NCI-H128 (cell line): ENCODE measurements around the gene DHRSX.
"Not testable (repeated sequence)": the region's sequence is repeated elsewhere in the genome, so short reads cannot be mapped to it uniquely, and the experiment has no call there.

Experiments
- DNase-seq: peaks from one replicate; lab custom pipeline; 2025; ENCODE audit not compliant: unreplicated experiment; lab: John Stamatoyannopoulos, UW

DHRSX gene

DNA sequence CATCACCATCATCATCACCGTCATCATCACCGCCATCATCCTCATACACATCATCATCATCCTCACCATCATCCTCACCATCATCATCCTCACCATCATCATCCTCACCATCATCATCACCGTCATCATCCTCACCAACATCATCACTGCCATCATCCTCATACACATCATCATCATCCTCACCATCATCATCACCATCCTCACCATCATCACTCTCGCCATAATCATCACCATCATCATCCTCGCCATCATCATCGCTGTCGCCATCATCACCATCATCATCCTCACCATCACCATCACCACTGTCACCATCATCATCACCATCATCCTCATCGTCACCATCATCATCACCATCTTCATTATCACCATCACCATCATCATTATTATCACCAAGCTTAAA lies 19.8 kb upstream of the DHRSX start:
- no peak for DNase-seq

DNA sequence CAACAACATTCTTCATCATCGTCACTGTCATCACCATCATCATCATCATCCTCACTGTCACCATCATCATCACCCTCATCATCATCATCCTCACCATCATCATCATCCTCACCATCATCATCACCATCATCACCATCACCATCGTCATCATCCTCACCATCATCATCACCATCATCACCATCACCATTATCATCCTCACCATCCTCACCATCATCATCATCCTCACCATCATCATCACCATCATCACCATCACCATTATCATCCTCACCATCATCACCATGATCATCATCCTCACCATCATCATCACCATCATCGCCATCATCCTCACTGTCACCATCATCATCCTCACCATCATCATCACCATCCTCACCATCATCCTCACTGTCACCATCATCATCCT lies 18.9 kb upstream of the DHRSX start:
- DNase-seq: not testable (repeated sequence)

DNA sequence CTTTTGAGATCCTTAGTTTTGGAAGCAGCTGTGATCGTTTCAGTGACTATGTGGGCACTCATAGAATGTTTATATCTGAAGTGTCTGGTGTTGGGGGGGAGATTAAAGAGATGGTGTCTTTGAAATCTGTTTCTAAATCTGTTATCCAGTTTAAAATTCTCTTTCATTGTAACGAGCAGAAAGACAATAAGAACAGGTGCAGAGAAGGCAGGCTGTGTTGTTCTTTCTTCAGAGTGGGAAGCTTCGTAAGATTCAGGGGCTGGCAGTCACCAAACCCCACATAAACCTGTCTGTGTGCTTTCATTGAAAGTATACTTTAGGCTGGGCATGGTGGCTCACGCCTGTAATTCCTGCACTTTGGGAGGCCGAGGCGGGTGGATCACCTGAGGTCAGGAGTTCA lies 16.3 kb upstream of the DHRSX start:
- DNase-seq: no peak

DNA sequence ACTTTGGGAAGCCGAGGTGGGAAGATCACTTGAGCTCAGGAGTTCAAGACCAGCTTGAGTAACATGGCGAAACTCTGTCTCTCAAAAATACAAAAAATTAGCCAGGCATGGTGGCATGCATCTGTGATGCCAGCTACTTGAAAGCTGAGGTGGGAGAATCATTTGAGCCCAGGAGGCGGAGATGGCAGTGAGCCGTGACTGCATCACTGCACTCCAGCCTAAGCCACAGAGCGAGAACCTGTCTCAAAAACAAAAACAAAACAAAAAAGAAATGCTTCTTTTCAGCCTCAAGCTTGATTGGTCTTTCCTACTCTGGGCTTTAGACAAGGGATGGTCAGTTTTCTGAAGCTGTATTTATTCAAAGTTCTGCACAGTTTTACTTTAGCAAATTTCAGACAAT lies 15.8 kb upstream of the DHRSX start:
- no peak for DNase-seq

DNA sequence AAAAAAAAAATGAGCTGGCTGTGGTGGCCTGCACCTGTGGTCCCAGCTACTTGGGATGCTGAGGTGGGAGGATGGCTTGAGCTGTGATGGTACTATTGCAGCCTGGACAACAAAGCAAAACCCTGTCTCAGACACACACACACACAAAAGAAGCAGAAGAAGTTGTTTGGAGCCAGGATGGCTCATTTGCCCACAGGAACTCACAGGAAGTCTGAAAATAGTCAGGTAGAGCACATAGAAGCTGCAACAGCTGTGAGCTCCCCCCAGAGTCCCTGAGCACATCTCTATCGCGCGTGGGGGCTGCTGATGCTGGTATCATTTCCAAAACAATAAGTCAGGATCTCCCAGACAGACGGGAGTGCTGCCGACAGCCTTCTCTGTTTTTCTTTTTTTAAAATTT lies 13.4 kb upstream of the DHRSX start:
- DNase-seq: no peak

- DNase-seq: no peak
These were observed 12.4 kb upstream of the DHRSX start for GRCh38 chrX:2513121-2513664.

GRCh38 chrX:2512501-2512900 lies 11.7 kb upstream of the DHRSX start:
- DNase-seq: no peak

- no peak for DNase-seq
These were observed 10.6 kb upstream of the DHRSX start for GRCh38 chrX:2511326-2511725.

- DNase-seq: no peak
These were observed 8.0 kb upstream of the DHRSX start for GRCh38 chrX:2508648-2509335.

- DNase-seq: no peak
These were observed 7.3 kb upstream of the DHRSX start for GRCh38 chrX:2507904-2508627.

GRCh38 chrX:2507196-2507595 lies 6.4 kb upstream of the DHRSX start:
- no peak for DNase-seq

- not testable (repeated sequence) for DNase-seq
These were observed 4.6 kb upstream of the DHRSX start for GRCh38 chrX:2505341-2505740.

DNA sequence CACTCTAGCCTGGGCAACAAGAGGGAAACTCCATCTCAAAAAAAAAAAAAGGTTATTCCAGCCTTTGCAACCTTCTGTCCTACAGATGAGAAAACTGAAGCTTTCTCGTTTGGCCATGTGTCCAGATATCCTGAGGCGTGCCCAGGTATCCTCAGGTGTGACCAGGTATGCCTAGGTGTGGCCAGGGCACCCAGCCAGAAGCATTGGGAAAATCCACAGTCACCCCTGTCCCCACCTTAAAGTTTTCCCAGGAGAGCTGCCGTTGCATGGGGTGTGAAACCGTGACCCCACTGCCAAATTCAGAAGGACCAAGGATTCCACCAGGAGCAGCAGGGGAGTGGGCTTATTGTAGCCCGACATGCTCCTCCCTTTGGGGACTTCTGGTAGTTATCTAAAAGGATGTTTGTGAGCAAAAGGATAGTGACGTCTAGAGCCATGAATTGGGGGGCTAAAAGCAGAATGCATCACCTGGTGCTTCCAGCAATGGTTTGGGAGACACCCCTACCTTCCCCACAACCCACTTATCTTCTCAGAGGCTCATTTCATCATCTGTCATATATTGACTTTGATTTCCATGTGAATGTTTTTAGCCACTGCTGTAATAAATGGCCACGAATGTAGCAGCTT lies 4.0 kb upstream of the DHRSX start:
- DNase-seq: no peak

DNA sequence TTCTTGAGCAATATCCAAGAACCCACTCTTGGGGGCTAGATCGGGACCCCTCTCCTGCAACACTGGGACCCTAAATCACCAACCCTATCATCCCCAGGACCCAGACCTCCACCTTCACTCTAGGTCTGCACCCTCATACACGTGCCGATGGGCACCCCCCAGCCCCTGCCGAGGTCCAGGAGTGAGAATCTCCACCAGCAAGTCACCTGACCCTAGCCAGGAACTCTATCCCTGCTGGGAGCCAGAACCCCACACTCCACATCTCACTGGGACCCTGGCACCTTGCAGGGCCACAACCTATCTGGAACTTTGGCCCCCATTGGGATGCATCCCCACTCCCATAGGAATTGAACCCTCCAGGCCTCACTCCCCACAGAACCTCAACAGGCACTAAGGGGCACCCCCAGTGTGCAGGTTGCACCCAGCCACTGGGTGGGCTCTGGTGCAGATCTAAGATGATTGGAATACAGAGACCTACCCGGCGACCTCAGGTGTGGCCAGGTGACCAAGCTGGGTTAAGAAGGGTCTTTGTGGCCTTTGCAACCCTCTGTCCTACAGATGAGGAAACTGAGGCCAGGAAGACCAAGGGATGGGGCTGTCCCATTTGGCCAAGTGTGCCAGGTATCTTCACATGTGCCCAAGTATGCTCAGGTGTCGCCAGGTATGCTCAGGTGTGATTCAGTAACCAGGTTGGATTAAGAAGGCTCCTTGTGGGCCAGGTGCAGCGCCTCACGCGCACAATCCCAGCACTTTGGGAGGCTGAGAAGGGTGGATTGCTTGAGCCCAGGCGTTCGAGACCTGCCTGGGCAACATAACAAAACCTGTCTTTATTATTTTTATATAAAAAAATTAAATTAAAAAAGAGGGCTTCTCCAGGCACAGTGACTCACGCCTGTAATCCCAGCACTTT lies 3.1 kb upstream of the DHRSX start:
- DNase-seq: no peak

- no peak for DNase-seq
These were observed 2.1 kb upstream of the DHRSX start for GRCh38 chrX:2502668-2503519.

GRCh38 chrX:2502120-2502667 lies 1.4 kb upstream of the DHRSX start:
- no peak for DNase-seq

- DNase-seq: no peak
These were observed 855 bp upstream of the DHRSX start for GRCh38 chrX:2501559-2502102.

- no peak for DNase-seq
These were observed 529 bp downstream of the DHRSX start for GRCh38 chrX:2500091-2500802.

- no peak for DNase-seq
These were observed 1.3 kb downstream of the DHRSX start for GRCh38 chrX:2499507-2499906.
